Smooth muscle cell (in vitro differentiated cells): ENCODE measurements around the gene LHX6. TPM values are rescaled to one million over a fixed set of nuclear protein-coding genes. Genes with fewer than 3 reads are reported as not detected.

Source experiments
- DNase-seq: peaks from one replicate; lab custom pipeline; 2025; ENCODE audit not compliant: unreplicated experiment; lab: John Stamatoyannopoulos, UW
- H2AFZ ChIP-seq: fragments of 200-600 bp; sonication (generic); 2 replicates; pipeline ENCODE4 v1.6.0; 2016; ENCODE audit warnings: antibody characterized with exemption, low read depth, mild to moderate bottlenecking
- H3F3A ChIP-seq: fragments of 200-600 bp; sonication (generic); 2 replicates; pipeline ENCODE4 v1.6.0; 2017; ENCODE audit warnings: antibody characterized with exemption, low read depth
- H3K27ac ChIP-seq: fragments of 200-600 bp; sonication (generic); 2 replicates; pipeline ENCODE4 v1.5.1; 2016; ENCODE audit warnings: low read depth, mild to moderate bottlenecking
- H3K27me3 ChIP-seq: fragments of 200-600 bp; sonication (generic); 2 replicates; pipeline ENCODE4 v1.6.1; 2016; ENCODE audit warnings: low read depth, mild to moderate bottlenecking
- H3K36me3 ChIP-seq: fragments of 200-600 bp; sonication (generic); 2 replicates; pipeline ENCODE4 v1.5.1; 2016; ENCODE audit warnings: low read depth
- H3K4me1 ChIP-seq: fragments of 200-600 bp; sonication (generic); 2 replicates; pipeline ENCODE4 v1.5.1; 2016; ENCODE audit warnings: low read depth
- H3K4me2 ChIP-seq: fragments of 200-600 bp; sonication (generic); 2 replicates; pipeline ENCODE4 v1.6.0; 2016; ENCODE audit warnings: mild to moderate bottlenecking
- H3K4me3 ChIP-seq: fragments of 200-600 bp; sonication (generic); 2 replicates; pipeline ENCODE4 v1.5.1; 2016; ENCODE audit warnings: mild to moderate bottlenecking
- H3K79me2 ChIP-seq: fragments of 200-600 bp; sonication (generic); 2 replicates; pipeline ENCODE4 v1.6.0; 2016; ENCODE audit warnings: low read depth, mild to moderate bottlenecking
- H3K9ac ChIP-seq: fragments of 200-600 bp; sonication (generic); 2 replicates; pipeline ENCODE4 v1.6.0; 2016; ENCODE audit warnings: low read depth
- H3K9me3 ChIP-seq: fragments of 200-600 bp; sonication (generic); replicated peaks from 2 replicates; pipeline ENCODE4 v1.5.1; 2016; ENCODE audit warnings: low read depth
- H4K20me1 ChIP-seq: fragments of 200-600 bp; sonication (generic); 2 replicates; pipeline ENCODE4 v1.6.0; 2016; ENCODE audit warnings: low read depth
- CTCF ChIP-seq: fragments of 200-600 bp; sonication (generic); IDR thresholded peaks from 2 replicates; pipeline ENCODE4 v1.5.1; 2017; ENCODE audit warnings: borderline replicate concordance, mild to moderate bottlenecking, antibody characterized with exemption; ENCODE audit not compliant: insufficient read depth, poor library complexity, severe bottlenecking
- whole genome bisulfite sequencing: methylation state at CpG from one replicate; pipeline ENCODE4 v1.1.7; 2016; ENCODE audit warnings: low lambda C conversion rate; 5-methylcytosine and 5-hydroxymethylcytosine counted together
- polyA plus RNA-seq: library from polyadenylated mRNA; unstranded; fragments of >200 nt; fragmentation: Nextera tagmentation; extraction: Ambion mirVana; gene quantifications from 2 replicates; pipeline ENCODE4 v1.2.1, GENCODE V29; 2016
- total RNA-seq: library from RNA; depleted of rRNA; stranded (reverse); fragments of >200 nt; gene quantifications from 2 replicates; pipeline ENCODE4 v1.2.3, GENCODE V29; 2014

Gene LHX6
- total RNA-seq (not detected in 2 replicates), polyA plus RNA-seq (0.33 TPM in 1 of 2 replicates, not detected in the other)

- Histone ChIP-seq H3K4me2 (peak within 1 kb of the TSS; percentile 94), H3K36me3 (no peaks in the 10 kb centered on the region), H4K20me1 (no peaks in the 10 kb centered on the region), H3F3A (no peaks in the 10 kb centered on the region), H3K9me3 (no peaks in the 10 kb centered on the region), H3K27ac (no peak within 1 kb of the TSS), H3K4me1 (peaks cover 11% of the 10 kb centered on the region), H3K9ac (no peak within 1 kb of the TSS), H2AFZ (no peak within 1 kb of the TSS), H3K79me2 (no peaks in the 10 kb centered on the region), H3K4me3 (peak within 1 kb of the TSS; percentile 48), H3K27me3 (peaks cover 94% of the 10 kb centered on the region)
- TF ChIP-seq CTCF: no peak
- DNase-seq: peak; percentile 24
- 5% methylated on average over 39 of the region's 70 CpGs for WGBS
These were observed at the start of gene LHX6 for GRCh38 chr9:122228568-122229484. Gene LHX6, minus strand, starts transcription at chr9:122228957. Its CDS starts 217 bp downstream, at chr9:122228740.

DNA sequence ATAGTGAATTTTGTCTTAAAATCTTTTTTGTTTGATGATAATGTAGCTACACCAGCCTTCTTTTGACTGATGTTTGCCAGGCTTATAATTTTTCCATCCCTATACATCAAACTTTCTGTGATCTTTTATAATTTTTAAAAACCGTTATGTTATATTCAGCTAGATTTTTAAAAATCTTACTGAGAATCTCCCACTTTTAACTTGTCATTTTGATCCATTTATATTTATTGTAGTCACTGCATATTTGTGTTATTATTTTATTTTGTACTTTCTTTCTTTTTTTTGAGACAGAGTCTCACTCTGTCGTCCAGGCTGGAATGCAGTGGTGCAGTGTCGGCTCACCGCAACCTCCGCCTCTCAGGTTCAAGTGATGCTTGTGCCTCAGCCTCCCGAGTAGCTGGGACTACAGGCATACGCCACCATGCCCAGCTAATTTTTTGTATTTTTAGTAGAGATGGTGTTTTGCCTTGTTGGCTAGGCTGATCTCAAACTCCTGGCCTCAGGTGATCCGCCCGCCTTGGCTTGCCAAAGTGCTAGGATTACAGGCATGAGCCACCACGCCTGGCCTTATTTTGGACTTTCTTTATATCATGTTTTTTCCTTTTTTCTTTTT, 48.6 kb upstream of the LHX6 start:
- Histone ChIP-seq H4K20me1 (peaks cover 22% of the 10 kb centered on the region), H3K4me1 (no peaks in the 10 kb centered on the region), H3K9ac (no peak overlapping the region), H3K9me3 (peaks cover 8% of the 10 kb centered on the region), H3F3A (no peaks in the 10 kb centered on the region), H2AFZ (no peak overlapping the region), H3K27ac (no peak overlapping the region), H3K4me2 (no peak overlapping the region), H3K79me2 (peaks cover 35% of the 10 kb centered on the region), H3K36me3 (peaks cover 14% of the 10 kb centered on the region), H3K4me3 (no peak overlapping the region), H3K27me3 (no peaks in the 10 kb centered on the region)
- TF ChIP-seq CTCF: no peak
- no peak for DNase-seq
- 97% methylated on average over 10 of the region's 10 CpGs for WGBS

GRCh38 chr9:122276096-122276495, 47.3 kb upstream of the LHX6 start:
- 98% methylated on average over 7 of the region's 7 CpGs for WGBS
- Histone ChIP-seq H3K27ac (no peak overlapping the region), H3K4me1 (no peaks in the 10 kb centered on the region), H3F3A (no peaks in the 10 kb centered on the region), H3K4me3 (no peak overlapping the region), H2AFZ (no peak overlapping the region), H3K4me2 (no peak overlapping the region), H3K36me3 (peaks cover 17% of the 10 kb centered on the region), H4K20me1 (peaks cover 18% of the 10 kb centered on the region), H3K9me3 (peaks cover 8% of the 10 kb centered on the region), H3K27me3 (no peaks in the 10 kb centered on the region), H3K79me2 (peaks cover 43% of the 10 kb centered on the region), H3K9ac (no peak overlapping the region)
- no peak for TF ChIP-seq CTCF
- DNase-seq: no peak
